Astrocyte of the spinal cord (primary cell): ENCODE measurements around the gene ZFAND2B.

ENCODE experiments used
- DNase-seq: peaks from one replicate; pipeline ENCODE4 v3.0.0; 2011; ENCODE audit warnings: low read depth, low spot score
- H3K4me3 ChIP-seq: 2 replicates; pipeline ENCODE4 v1.5.1; 2011; ENCODE audit warnings: low read depth, mild to moderate bottlenecking, low read length, moderate library complexity
- in situ Hi-C: cut with HindIII; loops from 2 replicates; pipeline ENCODE4 v1.10.0; 2017; ENCODE audit warnings: low sequenced_read_pairs
- TF ChIP-seq, protein P1 (sequence below): IDR thresholded peaks from 2 replicates; pipeline ENCODE4 v1.5.1; 2012; ENCODE audit warnings: low read depth, mild to moderate bottlenecking, low read length, inconsistent platforms

ZFAND2B gene, protein sequence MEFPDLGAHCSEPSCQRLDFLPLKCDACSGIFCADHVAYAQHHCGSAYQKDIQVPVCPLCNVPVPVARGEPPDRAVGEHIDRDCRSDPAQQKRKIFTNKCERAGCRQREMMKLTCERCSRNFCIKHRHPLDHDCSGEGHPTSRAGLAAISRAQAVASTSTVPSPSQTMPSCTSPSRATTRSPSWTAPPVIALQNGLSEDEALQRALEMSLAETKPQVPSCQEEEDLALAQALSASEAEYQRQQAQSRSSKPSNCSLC

DNA sequence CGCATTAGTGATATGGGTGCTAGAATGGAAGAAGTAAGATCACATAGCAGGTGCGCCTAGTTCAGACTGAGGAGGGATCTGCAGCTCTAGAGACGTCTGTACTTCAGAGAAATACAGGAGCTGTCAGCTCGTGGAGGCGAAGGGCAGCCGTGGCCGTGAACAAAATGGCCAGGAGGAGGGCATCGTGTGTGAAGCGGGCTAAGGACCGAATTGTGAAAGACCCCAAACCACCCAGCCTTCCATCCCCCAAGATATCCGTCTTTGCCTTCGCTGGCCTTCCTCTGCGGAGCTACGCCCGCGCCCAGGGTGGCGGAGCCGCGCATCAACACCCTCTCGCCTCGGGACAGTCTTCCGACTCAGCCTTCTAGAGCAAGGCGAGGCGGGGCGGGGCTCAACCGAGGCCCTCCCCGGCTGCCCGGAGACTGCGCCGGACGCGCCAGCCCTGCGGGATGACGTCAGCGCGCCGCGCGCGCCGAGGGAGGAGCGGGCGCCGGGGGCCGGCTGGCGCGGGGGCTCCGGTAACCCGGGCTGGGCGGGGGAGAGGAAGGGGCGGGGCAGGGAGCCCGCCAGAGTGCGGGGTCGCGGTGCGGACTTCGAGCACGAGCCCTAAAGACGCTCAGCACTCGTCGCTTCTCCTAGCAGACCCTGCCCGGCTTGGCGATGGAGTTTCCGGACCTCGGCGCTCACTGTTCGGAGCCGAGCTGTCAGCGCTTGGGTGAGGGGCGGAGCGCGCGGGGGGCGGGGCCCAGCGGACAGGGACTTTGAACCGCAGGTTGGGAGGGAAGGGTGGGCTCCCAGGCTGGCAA is at the start of gene ZFAND2B:
Gene ZFAND2B (plus strand): TSS at position 455 of the 806 bp plus-strand sequence. CDS start 206 bp downstream, at position 661.
- TF ChIP-seq, protein P1, sequence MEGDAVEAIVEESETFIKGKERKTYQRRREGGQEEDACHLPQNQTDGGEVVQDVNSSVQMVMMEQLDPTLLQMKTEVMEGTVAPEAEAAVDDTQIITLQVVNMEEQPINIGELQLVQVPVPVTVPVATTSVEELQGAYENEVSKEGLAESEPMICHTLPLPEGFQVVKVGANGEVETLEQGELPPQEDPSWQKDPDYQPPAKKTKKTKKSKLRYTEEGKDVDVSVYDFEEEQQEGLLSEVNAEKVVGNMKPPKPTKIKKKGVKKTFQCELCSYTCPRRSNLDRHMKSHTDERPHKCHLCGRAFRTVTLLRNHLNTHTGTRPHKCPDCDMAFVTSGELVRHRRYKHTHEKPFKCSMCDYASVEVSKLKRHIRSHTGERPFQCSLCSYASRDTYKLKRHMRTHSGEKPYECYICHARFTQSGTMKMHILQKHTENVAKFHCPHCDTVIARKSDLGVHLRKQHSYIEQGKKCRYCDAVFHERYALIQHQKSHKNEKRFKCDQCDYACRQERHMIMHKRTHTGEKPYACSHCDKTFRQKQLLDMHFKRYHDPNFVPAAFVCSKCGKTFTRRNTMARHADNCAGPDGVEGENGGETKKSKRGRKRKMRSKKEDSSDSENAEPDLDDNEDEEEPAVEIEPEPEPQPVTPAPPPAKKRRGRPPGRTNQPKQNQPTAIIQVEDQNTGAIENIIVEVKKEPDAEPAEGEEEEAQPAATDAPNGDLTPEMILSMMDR: no peak
- in situ Hi-C loops: no loop called here
- DNase-seq: peak; percentile 94
- H3K4me3 ChIP-seq: peak within 1 kb of the TSS; percentile 71

DNA sequence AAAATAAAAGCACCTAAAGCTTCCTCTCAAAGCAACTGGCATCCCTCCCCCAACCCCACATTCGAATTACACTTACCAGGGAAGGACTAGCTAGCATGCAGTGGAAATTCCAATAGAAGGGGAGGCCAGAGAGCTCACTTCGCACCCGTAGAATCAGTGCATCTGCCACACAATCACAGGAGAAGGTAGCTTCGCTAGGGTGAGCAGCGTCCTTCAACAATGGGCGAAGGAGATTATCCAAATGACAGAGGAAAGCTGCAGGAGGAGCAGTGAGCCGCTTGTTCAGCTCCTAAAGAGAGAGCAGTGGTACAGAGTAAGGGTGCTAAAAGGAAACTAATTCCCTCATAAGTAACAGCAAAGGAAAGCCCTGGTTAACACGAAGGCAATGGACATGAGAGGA is 49.2 kb upstream of the ZFAND2B start:
- H3K4me3 ChIP-seq: no peak overlapping the region
- TF ChIP-seq, protein P1: no peak
- DNase-seq: no peak
- in situ Hi-C loops: no loop called here

DNA sequence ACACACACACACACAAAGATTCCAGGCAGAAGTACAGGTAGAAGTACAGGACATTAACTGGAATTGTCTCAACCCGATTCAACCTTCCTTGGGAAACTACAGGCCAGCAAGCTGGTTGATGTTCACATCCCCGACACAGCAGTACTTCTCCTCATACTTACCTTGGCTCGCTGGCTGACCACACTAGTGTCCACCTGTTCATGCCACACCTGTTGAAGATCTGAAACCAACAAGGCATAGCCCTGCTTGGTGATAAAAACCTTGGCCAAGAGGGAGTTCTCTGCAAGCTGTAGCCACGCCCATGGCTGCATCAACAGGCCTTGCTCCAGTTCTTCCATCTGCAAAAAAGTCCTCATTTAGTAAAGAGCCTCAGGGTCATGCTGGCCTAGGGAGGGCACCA is 48.6 kb upstream of the ZFAND2B start:
- TF ChIP-seq, protein P1: no peak
- no peak overlapping the region for H3K4me3 ChIP-seq
- in situ Hi-C loops: no loop called here
- DNase-seq: no peak

DNA sequence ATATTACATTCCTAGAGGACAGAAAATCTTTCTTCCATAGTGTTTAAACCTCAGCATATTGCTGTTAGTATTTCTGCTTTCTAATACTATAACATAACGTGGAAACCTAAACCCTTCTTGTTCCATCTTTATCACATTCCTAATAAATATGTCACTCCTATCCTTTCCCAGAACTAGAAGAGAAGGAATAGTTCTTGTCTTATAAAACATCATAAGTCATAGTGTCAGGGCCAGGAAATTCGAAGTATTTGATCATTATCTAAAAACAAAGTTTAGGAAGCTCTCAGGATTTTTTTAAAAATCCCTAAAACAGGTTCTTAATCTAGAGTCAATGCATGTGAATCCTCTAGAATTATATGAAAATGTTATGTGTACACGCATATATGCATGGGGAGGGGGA is 48.0 kb upstream of the ZFAND2B start:
- H3K4me3 ChIP-seq: no peak overlapping the region
- TF ChIP-seq, protein P1: no peak
- in situ Hi-C loops: no loop called here
- DNase-seq: no peak

DNA sequence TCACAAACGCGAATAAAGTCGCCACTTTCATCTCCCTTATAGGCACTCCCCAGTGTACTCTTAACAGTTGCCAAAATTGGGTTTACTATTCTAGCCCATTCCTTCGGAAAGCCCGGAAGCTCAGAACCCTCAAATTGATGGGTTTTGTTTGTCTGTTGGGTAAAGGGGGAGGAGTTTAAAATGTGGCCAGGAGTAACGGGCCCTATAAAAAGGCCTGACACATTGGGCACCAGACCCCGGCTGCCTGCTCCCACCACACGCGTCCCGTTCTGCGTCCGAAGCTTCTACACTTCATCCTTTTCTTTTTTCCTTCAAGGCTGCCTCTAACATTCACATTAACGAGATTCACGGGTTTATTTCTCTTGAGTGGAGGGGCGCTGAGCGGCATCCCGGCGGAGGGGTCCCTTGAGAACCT is 46.8 kb upstream of the ZFAND2B start:
- in situ Hi-C loops: no loop called here
- TF ChIP-seq, protein P1: no peak
- no peak for DNase-seq
- peak overlapping the region; percentile 68 for H3K4me3 ChIP-seq

DNA sequence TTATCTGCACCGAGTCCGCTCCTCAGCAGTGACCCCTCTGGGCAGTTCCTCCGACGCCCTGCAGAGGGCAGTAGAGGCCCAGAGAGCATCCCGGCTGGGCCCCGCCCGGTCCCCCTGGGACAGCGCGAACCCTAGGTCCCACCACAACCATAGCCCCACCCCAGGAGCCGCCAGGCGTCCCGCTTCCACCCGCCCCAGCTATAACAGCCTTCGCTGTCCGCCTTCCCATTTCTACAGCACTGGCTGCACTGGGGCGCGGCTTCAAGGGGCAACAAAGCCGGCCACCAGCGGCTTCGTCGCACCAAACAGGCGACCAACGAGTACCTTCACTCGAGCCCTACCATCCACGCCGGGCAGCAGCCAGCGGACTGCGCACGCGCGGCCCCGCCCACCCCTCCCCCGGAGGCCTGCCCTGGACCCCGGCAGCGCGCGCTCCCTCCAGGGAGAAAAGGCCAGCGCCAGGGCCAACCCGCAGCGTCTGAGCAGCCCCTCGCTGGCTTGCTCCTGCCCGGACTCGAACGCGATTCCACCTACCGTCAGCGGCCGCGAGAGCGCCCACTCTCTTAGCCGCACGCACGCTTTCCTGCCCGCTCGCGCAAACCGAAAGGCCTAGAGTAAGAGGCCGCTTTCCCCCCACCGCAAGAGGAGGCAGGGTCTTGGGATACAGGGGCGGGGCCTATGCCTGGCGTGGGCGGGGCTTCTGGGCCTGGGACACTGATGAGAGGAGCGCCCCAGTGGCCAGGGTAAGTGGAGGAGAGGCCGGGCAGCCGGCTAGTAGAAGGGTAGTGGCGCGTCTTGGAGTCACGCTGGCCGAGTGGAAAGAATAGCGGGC is 46.2 kb upstream of the ZFAND2B start, which contains the start of gene NHEJ1:
Gene NHEJ1 (minus strand): TSS at position 630 of the 832 bp plus-strand sequence. CDS start 2,453 bp downstream, outside the sequence.
- DNase-seq: peak; percentile 95
- in situ Hi-C loops: no loop called here
- TF ChIP-seq, protein P1: peak; percentile 99
- peak within 1 kb of the TSS; percentile 68 for H3K4me3 ChIP-seq
